AG20443 (cell line): ENCODE results near the gene IFT81.
"Not testable (repeated sequence)": the region's sequence is repeated elsewhere in the genome, so short reads cannot be mapped to it uniquely, and the experiment has no call there.

ENCODE experiments used
- DNase-seq: peaks from one replicate; pipeline ENCODE4 v3.0.0; 2012; ENCODE audit warnings: low spot score, mixed read lengths

Gene IFT81

DNA sequence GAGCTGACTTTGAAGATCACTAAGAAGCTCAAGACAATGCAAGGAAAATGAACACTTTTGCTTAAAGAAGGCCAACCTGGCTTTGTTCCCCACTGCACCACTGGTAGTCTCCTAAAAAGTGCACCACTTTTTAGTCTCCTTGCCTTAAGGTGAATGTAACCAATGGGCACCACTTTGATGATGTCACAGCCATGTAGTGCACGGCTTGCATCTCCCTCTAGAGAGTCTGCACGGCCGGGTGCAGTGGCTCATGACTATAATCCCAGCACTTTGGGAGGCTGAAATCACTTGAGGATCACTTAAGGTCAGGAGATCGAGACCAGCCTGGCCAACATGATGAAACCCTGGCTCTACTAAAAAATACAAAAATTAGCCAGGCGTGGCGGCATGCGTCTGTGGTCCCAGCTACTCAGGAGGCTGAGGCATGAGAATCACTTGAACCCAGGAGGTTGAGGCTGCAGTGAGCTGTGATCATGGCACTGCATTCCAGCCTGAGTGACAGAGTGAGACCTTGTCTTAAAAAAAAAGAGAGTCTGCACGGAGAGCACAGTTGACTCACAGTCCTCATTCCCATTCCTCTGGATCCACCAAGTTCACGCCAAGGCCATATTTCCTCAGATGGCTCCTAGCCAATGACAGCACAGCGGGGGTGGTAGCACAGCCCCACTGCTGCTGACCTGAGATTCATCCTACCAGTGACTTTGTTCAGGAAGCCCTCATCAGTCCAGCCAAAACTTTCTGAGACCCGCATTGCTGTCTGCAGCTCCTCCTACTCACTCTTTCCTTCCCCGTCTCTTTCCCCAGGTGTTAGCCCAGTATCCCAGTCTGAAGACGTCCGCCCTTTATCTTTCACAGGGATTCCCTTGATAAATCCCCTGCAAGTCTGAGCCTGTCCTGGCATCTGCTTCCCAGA, 16.5 kb upstream of the IFT81 start:
- DNase-seq, result peak; percentile 80

GRCh38 chr12:110108309-110109036, 15.7 kb upstream of the IFT81 start:
- DNase-seq, result no peak

DNA sequence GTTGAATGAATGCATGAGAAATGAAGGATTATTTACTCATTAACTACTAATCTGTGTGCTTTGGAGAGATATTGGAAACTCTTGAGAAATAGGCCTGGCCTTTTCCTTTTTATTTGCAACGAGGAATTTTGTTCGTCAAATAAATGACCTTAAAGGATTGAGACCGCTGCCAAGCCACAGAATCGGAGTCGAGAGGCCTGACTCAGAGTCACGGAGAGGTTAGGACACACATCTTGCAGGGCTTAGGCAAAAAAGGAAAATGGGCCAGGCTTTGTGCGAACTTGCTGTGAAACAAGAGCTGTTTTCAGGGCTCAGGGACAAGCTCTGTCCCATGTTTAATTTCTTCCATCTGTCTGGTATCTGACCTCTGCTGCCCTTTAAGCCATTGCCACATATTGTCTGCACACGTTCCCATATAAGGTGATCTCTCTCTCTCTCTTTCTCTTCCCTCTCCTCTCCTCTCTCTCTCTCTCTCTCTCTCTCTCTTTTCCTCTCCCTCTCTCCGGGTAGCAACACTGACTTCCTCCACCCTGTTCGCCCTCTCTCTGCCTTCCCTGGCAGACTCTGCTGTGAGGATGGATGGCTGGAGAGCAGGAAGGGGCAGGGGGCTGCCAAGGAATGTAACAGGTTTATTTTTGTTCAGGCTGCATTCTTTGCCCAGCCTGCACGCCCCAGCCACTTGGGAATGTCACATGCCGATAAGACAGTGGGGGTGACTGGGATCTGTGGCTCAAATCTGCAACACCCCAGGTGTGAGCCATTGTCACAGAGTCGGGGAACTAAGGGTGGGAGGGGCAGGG, 14.9 kb upstream of the IFT81 start:
- peak; percentile 92 for DNase-seq

GRCh38 chr12:110109837-110110535, 14.2 kb upstream of the IFT81 start:
- DNase-seq, result no peak

DNA sequence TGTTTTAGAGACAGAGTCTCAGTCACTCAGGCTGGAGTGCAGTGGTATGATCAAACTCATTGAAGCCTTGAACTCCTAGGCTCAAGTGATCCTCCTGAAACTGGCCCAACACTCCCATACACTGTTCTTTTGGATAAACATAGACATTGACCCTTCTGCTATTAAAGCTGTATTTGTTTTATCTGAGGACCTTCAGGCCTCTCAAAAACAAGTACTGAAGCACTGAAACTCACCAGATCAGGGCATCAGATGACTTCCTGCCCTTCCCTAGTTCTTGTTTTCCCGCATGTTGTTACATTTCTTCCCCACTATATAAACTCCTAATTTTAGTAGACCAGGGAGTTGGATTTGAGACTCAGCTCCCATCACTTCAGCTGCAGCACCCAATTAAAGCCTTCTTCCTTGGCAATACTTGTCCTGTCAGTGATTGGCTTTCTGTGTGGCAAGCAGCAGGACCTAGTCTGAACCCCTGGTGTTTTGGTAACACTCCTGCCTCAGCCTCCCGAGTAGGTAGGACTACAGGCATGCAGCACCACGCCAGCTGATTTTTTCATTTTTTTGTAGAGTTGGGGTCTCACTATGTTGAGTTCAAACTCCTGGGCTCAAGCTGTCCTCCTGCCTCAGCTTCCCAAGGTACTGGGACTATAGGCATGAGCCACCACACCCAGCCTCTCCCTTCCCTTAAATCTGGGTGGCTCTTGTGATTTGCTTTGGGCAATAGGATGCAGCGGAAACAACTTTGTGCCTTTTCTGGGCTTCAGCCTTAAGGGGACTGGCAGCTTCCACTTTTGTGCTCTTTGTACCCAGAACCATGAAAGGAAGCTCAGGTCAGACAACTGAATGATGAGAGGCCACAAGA, 12.5 kb upstream of the IFT81 start:
- DNase-seq, result no peak

DNA sequence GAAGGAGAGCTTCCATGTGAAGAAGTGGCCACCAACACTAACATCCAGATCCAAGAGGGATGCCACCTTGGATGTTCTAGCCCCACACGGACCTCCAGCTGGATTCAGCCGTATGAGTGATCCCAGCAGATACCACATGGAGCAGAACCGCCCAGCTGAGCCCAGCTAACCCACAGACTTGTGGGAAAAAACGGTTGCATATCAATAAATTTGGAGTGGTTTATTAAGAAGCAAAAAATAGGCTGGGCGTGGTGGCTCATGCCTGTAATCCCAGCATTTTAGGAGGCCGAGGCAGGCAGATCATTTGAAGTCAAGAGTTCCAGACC, 11.9 kb upstream of the IFT81 start:
- no peak for DNase-seq

GRCh38 chr12:110114528-110114937, 9.6 kb upstream of the IFT81 start:
- DNase-seq, result no peak

DNA sequence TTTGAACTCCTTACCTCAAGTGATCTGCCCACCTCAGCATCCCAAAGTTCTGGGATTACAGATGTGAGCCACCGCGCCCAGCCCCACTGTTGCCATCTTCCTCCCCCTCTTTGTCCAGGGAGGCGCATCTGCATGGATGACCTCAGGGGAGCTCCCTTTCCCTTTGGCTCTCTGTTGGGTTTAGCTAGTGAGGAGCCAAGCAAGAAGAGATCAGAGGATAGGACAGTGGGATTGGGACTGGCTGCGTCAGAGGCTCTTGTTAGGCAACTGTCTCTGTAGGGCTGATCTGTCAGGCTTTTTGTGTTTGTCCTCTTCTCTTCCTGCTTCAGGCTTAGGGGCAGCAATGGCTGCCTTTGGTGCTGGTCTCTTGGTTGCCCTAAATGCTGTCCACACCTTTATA, 8.5 kb upstream of the IFT81 start:
- no peak for DNase-seq

DNA sequence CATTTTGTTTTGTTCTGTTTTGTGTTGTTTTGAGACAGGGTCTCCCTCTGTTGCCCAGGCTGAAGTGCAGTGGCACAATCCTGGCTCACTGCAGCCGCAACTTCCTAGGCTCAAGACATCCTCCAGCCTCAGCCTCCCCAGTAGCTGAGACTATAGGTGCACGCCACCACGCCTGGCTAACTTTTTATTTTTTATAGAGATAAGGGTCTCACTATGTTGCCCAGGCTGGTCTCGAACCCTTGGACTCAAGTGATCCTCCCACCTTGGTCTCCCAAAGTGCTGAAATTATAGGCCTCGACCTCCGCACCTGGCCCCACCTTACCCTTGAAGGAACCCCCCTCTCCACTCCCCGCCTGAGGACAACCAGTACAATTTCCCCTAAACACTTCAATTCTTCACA, 7.5 kb upstream of the IFT81 start:
- DNase-seq, result no peak

- DNase-seq, result not testable (repeated sequence)
These were observed 6.9 kb upstream of the IFT81 start for GRCh38 chr12:110117210-110117609.

DNA sequence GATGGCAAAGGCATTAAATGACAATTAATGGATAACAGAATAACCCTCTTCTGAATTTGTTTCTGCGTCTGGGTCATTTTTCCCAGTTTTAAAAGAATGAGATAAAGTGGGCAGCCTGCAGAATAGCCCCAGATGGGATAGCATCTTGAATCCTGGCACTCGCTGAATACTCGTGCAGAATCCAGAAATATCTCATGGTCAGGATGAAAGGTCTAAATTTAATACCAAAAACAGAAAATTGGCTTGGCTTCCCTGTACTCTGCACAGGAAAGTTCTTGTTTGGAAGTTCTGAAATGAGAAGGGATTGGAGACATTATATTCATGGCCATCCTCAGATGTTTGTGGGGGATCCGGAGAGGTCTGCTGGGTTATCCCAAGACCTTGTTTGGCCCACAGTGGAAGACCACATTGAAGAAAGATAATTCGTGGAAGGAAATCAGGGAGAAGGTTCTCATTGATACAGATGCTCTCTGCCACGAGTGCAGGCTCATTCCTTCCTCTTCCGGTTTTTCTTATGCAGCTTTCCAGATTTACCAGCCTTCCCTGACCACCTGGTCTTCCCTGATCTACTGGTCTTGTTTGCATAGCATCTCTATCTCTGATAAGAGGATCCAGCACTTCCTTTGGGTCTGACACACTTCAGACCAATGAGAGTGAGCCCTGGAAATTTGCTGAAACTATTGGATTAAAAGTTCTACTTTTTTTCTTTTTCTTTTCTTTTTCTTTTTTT, 6.0 kb upstream of the IFT81 start:
- no peak for DNase-seq

DNA sequence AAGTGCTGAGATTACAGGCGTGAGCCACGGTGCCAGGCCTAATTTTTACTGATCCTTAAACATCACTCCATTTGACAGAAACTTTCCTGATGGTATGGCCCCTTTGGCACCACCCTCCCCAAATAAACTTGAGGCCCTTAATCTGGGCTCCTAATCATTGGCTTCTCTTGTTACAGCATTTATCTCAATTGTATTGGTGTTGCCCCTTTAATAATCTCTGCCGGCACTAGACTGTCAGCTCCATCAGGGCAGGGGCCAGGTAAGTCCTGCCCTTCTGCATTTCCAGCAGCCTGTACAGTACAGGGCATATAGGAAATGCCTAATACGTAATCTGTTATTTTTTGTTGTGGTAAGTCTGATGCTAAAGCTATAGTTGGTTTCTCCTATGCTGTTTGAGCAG, 1.2 kb upstream of the IFT81 start:
- DNase-seq, result no peak

DNA sequence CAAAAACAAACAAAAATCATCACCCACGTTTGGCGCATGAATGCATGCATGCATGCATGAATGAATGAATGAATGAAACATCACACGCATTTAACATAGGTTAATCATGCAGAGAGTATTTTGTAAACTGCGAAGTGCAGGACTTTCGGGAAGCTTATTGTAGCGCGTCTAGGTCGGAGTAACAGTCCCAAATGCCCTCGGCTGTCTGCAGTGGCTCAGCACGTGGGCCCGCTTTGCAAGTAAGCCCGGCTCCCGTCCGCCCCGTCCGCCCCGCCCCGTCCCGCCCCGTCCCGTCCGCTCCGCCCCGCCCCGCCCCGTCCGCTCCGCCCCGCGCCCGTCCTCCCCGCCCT, 263 bp upstream of the IFT81 start:
- no peak for DNase-seq

GRCh38 chr12:110126557-110126956, 2.4 kb downstream of the IFT81 start:
- no peak for DNase-seq

DNA sequence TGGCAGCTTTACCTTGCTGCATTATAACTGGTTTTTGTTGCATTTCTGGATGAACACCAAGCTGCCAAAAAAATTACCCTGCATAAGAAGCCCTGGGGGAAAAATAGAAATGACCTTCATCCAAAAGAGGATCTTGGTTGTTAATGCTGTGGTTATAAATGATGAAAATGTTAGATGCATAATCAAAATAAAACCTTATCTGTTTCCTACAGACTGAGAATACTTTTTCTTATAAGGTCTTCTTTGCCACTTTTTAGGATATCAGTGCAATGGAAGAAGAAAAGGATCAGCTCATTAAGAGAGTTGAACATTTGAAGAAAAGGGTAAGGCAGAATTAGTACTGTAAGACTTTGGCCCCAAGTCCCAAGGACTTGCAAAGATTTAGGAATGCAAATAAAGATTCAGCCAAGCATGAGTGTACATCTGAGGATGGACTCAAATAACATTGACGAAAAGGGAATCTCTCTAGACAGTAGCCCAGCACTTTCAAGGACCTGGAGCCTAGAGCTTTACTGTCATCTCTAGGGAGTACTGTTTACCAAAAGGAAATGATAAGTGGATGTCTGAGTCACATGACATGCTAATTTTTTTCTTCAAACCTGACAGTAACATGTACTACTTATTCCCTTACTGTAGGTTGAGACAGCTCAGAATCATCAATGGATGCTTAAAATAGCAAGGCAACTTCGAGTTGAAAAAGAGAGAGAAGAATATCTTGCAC, 10.7 kb downstream of the IFT81 start:
- DNase-seq, result peak; percentile 65

DNA sequence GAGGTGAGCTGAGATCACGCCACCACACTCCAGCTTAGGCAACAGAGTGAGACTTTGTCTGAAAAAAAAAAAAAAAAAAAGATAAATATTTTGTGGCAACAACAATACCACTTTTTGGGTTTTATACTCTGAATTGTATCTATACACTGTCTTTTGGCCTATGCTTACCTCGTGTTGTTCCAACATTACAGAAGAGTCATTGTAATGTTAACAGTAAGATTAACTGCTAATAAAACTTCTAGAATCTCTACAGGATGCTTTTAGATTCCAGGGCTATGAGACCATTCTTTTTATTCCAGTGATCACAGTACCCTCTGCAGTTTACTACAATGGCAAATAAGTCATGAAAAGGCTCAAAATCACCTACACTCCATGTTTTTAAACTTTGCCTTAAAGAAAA, 11.6 kb downstream of the IFT81 start:
- no peak for DNase-seq

GRCh38 chr12:110137786-110138185, 13.6 kb downstream of the IFT81 start:
- no peak for DNase-seq

DNA sequence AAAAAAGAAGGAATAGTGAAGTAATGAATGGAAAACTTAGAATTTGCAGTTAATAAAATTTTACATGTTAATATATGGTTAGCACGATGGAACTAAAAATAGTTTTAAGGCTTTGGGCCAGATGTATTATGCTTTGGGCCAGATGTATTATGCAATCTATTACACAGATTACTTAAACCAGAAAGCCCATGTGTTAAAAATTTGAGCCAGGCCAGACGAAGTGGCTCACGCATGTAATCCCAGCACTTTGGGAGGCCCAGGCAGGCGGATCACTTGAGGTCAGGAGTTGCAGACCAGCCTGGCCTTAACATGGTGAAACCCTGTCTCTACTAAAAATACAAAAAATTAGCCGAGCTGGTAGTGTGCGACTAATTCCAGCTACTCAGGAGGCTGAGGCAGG, 17.2 kb downstream of the IFT81 start:
- DNase-seq, result peak; percentile 66

GRCh38 chr12:110146986-110147385, 22.8 kb downstream of the IFT81 start:
- DNase-seq, result no peak
